ENCODE results near the gene KCNS3.
"Not testable (repeated sequence)": the region's sequence is repeated elsewhere in the genome, so short reads cannot be mapped to it uniquely, and the experiment has no call there.

KCNS3 gene

GRCh38 chr2:17943444-17943843, 65.0 kb downstream of the KCNS3 start:
- no peak for DNase-seq (ENCODE audit: low read depth in 2 of 2)

DNA sequence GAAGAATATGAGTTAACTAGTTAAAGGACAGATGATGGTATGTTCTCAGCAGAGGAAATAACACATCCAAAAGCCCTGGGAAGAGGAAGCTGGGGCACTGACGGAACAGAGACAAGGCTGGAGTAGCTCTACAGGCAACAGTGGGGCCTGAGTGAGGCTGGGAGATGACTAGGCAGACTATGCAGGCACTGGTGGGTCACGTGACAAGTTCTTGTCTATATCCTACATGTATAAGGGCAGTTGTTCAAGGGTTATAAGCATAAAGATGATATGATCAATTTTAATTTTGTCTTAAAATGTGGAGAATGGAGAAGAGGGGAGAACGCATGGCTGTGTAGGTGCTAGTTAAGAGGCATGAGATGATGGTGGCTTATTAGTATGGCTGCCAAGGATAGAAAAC, 68.6 kb downstream of the KCNS3 start:
- DNase-seq (ENCODE audit: low read depth in 2 of 2): no peak

GRCh38 chr2:17950006-17950405, 71.5 kb downstream of the KCNS3 start:
- DNase-seq (ENCODE audit: low read depth in 2 of 2): no peak

- no peak for DNase-seq (ENCODE audit: low read depth in 2 of 2)
These were observed 73.1 kb downstream of the KCNS3 start for GRCh38 chr2:17951563-17951962.

DNA sequence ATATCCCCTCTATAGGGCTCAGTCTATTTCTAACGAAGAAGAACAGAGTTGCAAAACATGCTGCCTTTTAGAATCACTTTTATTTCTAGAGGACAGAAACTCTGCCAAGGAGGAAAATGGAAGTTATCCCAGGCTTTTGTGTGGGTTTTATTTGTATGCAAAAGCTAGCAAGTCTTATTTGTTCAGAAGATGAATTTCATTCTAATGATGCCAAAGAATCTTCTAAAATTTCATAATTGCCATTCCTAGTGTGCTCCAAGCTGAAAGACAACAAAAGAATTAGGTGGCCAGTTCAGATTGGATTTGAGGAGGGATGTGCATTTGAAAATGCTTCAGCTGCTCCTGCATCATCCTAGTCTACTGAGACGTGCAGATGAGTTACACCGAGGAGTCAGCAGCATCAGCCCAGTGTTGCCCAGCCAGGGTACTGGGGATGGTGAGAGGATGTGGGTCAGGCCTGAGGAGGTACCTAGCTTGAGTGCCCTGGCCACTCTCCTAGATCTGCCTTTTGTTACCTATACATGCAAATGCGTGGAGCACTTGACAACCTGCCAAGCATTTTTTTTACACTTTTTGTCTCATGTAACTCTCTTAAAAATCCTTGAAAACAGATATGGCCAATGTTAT, 80.1 kb downstream of the KCNS3 start:
- DNase-seq (ENCODE audit: low read depth in 2 of 2): no peak

DNA sequence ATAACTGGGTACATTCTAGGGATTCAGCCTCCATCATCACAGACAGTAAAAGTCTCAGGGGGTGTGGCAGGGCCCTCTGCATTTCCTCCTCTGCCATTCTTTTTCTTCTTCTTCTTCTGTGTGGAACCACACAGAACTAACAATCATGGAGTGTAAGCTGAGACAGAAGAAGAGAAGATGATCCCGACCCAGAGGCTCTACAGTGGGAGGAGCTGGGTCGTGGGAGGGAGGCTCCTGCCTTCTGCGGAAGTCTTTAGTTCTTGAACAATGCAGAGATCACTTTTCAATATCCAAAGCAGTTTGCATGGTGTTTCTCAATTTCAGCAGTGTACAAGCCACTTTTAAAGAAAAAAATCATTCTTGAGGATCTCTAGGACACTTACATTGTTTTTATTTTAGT, 80.9 kb downstream of the KCNS3 start:
- no peak for DNase-seq (ENCODE audit: low read depth in 2 of 2)

GRCh38 chr2:17959833-17960232, 81.4 kb downstream of the KCNS3 start:
- no peak for DNase-seq (ENCODE audit: low read depth in 2 of 2)

GRCh38 chr2:17960925-17961324, 82.5 kb downstream of the KCNS3 start:
- no peak for DNase-seq (ENCODE audit: low read depth in 2 of 2)

DNA sequence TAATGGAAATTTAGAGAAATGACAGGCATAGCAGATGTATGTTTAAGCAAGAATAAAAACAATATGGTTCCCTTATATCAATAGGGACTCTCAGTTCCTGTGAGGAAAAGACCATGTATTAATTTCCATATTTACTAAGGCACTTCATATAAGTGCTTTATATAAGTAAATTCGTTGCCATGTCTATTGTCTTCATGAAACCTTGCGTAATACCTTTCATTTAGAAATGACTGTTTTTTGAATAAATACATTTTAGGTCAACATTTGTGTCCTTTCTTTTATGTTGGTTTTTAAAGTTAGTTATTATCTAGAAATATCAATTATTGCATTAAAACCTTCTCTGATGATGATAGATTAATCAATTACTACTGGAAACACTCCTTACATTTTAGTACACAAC, 83.3 kb downstream of the KCNS3 start:
- DNase-seq (ENCODE audit: low read depth in 2 of 2): no peak

- DNase-seq (ENCODE audit: low read depth in 2 of 2): no peak
These were observed 84.4 kb downstream of the KCNS3 start for GRCh38 chr2:17962876-17963275.

- DNase-seq (ENCODE audit: low read depth in 2 of 2): not testable (repeated sequence)
These were observed 85.1 kb downstream of the KCNS3 start for GRCh38 chr2:17963571-17963970.

- DNase-seq (ENCODE audit: low read depth in 2 of 2): no peak
These were observed 86.7 kb downstream of the KCNS3 start for GRCh38 chr2:17965196-17965595.

DNA sequence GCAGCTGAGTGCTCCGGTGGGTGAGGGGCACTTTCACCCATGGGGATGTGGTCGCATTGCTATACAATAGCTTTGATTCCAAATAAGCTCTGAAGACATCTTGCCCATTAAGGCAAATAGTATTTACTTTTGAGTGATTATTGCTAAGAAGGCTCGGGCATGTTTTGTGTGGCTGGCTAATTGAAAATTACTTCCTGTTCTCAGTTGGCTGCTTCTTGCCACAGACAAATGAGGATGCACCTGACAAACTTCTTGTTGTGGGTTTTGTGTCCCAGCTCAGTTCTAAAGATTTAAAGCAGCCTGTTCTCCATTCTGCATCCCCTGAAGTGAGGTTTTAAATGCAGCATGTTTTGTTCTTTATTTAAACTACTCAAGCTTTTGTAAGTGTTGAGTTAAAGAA, 88.3 kb downstream of the KCNS3 start:
- DNase-seq (ENCODE audit: low read depth in 2 of 2): no peak

GRCh38 chr2:17969661-17970060, 91.2 kb downstream of the KCNS3 start:
- DNase-seq (ENCODE audit: low read depth in 2 of 2): no peak

- DNase-seq (ENCODE audit: low read depth in 2 of 2): no peak
These were observed 93.2 kb downstream of the KCNS3 start for GRCh38 chr2:17971531-17972125.

DNA sequence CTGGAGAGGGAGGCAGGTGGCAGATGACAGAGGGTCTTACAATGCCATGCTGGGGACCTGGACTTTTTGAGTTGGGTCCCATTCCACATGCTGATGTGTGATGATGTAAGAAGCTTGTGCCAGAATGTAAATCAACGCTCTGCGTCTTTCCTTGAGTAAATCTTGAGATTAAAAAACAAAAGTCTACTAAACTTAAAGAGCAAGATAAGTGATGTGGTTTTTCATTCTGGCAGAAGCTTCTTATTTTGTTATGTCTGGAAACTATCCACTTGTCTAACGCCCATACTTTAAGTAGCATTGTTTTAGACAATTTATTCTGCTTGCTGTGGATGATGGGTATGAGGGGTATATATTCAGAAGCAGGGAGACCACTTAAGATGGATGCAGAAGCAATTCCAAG, 94.5 kb downstream of the KCNS3 start:
- no peak for DNase-seq (ENCODE audit: low read depth in 2 of 2)

GRCh38 chr2:17975401-17975800, 96.9 kb downstream of the KCNS3 start:
- no peak for DNase-seq (ENCODE audit: low read depth in 2 of 2)

- DNase-seq (ENCODE audit: low read depth in 2 of 2): no peak
These were observed 98.6 kb downstream of the KCNS3 start for GRCh38 chr2:17976871-17977746.

- no peak for DNase-seq (ENCODE audit: low read depth in 2 of 2)
These were observed 101.2 kb downstream of the KCNS3 start for GRCh38 chr2:17979707-17980106.

DNA sequence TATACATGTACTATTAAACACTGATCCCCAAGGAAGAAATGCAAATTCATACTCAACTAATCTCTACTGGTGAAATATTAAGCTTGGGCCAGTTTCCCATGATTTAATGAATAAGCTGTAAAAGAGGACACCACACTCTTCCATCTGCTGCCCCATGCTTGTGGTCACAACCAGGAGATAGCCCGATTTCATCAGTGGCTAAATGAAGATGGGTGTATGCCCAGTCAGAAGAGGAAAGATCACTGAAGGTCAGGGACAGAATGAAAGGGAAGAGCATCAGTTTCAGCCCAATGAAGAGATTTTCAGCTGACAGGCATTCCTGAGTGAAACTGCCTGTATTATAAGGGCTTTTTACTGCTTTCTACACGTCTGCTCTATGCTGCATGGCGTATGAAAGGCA, 103.5 kb downstream of the KCNS3 start:
- no peak for DNase-seq (ENCODE audit: low read depth in 2 of 2)

Data from stimulated activated CD8-positive, alpha-beta memory T cell treated with anti-CD3 and anti-CD28 coated beads, Interleukin-2, amount 100 ng/mL, for 48 hours (primary cell).